ENCODE measurements around the gene NBPF19.
"Not testable (repeated sequence)": the region's sequence is repeated elsewhere in the genome, so short reads cannot be mapped to it uniquely, and the experiment has no call there.

- TF ChIP-seq EZH2 (IDR thresholded peaks at IDR 0.05); POLR2AphosphoS5 (IDR thresholded peaks at IDR 0.05; ENCODE audit: borderline replicate concordance, low read depth, low read length): not testable (repeated sequence)
Measured at GRCh38 chr1:149452196-149452595, 22.6 kb upstream of the NBPF19 start.

Data from SK-N-MC (cell line).